Panc1 (cell line): ENCODE results near the gene SLX4IP.

ENCODE experiments used
- POLR2AphosphoS5 ChIP-seq: IDR thresholded peaks from 2 replicates; pipeline ENCODE4 v1.6.1; 2012; ENCODE audit warnings: mild to moderate bottlenecking, low read depth, low read length, moderate library complexity
- SIN3A ChIP-seq: IDR thresholded peaks from 2 replicates; pipeline ENCODE4 v1.6.1; 2012; ENCODE audit warnings: low read depth, mild to moderate bottlenecking, low read length, moderate library complexity, borderline replicate concordance; ENCODE audit not compliant: insufficient read depth
- TF ChIP-seq, protein P1 (sequence below): fragments of 450-650 bp; IDR thresholded peaks from 2 replicates; pipeline ENCODE4 v1.5.1; 2017; ENCODE audit warnings: mild to moderate bottlenecking
- TF ChIP-seq, protein P2 (sequence below), 2 experiments: IDR thresholded peaks; 2 replicates each; pipeline ENCODE4 v1.6.1; 2011 to 2012; ENCODE audit warnings: low read depth in 2 of 2, control low read depth in 1 of 2, low read length in 1 of 2, mild to moderate bottlenecking in 1 of 2, moderate library complexity in 1 of 2; ENCODE audit not compliant: insufficient read depth in 1 of 2

- TF ChIP-seq, protein P1, sequence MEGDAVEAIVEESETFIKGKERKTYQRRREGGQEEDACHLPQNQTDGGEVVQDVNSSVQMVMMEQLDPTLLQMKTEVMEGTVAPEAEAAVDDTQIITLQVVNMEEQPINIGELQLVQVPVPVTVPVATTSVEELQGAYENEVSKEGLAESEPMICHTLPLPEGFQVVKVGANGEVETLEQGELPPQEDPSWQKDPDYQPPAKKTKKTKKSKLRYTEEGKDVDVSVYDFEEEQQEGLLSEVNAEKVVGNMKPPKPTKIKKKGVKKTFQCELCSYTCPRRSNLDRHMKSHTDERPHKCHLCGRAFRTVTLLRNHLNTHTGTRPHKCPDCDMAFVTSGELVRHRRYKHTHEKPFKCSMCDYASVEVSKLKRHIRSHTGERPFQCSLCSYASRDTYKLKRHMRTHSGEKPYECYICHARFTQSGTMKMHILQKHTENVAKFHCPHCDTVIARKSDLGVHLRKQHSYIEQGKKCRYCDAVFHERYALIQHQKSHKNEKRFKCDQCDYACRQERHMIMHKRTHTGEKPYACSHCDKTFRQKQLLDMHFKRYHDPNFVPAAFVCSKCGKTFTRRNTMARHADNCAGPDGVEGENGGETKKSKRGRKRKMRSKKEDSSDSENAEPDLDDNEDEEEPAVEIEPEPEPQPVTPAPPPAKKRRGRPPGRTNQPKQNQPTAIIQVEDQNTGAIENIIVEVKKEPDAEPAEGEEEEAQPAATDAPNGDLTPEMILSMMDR, result no peak
- TF ChIP-seq POLR2AphosphoS5 (no peak), SIN3A (no peak)
- TF ChIP-seq, protein P2, sequence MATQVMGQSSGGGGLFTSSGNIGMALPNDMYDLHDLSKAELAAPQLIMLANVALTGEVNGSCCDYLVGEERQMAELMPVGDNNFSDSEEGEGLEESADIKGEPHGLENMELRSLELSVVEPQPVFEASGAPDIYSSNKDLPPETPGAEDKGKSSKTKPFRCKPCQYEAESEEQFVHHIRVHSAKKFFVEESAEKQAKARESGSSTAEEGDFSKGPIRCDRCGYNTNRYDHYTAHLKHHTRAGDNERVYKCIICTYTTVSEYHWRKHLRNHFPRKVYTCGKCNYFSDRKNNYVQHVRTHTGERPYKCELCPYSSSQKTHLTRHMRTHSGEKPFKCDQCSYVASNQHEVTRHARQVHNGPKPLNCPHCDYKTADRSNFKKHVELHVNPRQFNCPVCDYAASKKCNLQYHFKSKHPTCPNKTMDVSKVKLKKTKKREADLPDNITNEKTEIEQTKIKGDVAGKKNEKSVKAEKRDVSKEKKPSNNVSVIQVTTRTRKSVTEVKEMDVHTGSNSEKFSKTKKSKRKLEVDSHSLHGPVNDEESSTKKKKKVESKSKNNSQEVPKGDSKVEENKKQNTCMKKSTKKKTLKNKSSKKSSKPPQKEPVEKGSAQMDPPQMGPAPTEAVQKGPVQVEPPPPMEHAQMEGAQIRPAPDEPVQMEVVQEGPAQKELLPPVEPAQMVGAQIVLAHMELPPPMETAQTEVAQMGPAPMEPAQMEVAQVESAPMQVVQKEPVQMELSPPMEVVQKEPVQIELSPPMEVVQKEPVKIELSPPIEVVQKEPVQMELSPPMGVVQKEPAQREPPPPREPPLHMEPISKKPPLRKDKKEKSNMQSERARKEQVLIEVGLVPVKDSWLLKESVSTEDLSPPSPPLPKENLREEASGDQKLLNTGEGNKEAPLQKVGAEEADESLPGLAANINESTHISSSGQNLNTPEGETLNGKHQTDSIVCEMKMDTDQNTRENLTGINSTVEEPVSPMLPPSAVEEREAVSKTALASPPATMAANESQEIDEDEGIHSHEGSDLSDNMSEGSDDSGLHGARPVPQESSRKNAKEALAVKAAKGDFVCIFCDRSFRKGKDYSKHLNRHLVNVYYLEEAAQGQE (IDR thresholded peaks at IDR 0.05; ENCODE audit: insufficient read depth in 1 of 2, low read depth in 2 of 2, low read length in 1 of 2), result no peak
Measured at GRCh38 chr20:10621149-10621548, 186.0 kb downstream of the SLX4IP start.
